ENCODE measurements around the gene C17orf100. TPM values are rescaled to one million over a fixed set of nuclear protein-coding genes. Genes with fewer than 3 reads are reported as not detected.

The C17orf100 gene
- total RNA-seq, 2 donors from 2014 or later, result 3.3 to 6.2 TPM

DNA sequence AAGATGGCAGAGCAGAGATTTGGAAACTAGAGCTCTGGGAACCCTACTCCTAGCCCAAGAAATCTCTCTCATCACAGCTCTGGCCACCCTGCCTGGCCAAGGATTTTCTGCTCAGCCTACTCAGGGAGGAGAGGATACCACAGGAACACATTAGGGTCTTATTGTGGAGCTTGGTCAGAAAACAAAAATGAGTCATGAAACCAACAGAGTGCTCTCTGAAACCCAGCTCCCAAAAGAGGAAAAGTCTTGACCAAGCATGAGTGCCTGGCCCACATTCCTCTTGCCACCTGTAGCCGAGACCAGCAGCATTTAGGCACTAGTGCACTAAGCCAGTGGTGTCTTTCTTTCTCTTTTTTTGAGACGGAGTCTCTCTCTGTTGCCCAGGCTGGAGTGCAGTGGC, 43.5 kb downstream of the C17orf100 start:
- intact Hi-C loops (cut with DNase I), result no loop called here
- 72 to 94% methylated on average over 2 of the region's 2 CpGs for WGBS, 2 donors
- no peaks in the 10 kb centered on the region for H3K9me3 ChIP-seq
- H3K27ac ChIP-seq, result no peak overlapping the region
- DNase-seq (no peak), ATAC-seq (no peak)
- no peak for TF ChIP-seq POLR2A (IDR thresholded peaks at IDR 0.05)
- TF ChIP-seq, protein P1, sequence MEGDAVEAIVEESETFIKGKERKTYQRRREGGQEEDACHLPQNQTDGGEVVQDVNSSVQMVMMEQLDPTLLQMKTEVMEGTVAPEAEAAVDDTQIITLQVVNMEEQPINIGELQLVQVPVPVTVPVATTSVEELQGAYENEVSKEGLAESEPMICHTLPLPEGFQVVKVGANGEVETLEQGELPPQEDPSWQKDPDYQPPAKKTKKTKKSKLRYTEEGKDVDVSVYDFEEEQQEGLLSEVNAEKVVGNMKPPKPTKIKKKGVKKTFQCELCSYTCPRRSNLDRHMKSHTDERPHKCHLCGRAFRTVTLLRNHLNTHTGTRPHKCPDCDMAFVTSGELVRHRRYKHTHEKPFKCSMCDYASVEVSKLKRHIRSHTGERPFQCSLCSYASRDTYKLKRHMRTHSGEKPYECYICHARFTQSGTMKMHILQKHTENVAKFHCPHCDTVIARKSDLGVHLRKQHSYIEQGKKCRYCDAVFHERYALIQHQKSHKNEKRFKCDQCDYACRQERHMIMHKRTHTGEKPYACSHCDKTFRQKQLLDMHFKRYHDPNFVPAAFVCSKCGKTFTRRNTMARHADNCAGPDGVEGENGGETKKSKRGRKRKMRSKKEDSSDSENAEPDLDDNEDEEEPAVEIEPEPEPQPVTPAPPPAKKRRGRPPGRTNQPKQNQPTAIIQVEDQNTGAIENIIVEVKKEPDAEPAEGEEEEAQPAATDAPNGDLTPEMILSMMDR (IDR thresholded peaks at IDR 0.05), result no peak
- H3K27me3 ChIP-seq, result no peaks in the 10 kb centered on the region
- H3K36me3 ChIP-seq (replicated peaks in 1 of 2; ENCODE audit: insufficient read depth in 1 of 2, low read depth in 2 of 2), result no peaks in the 10 kb centered on the region
- peaks cover 4% of the 10 kb centered on the region for H3K4me1 ChIP-seq
- no peak overlapping the region for H3K4me3 ChIP-seq

DNA sequence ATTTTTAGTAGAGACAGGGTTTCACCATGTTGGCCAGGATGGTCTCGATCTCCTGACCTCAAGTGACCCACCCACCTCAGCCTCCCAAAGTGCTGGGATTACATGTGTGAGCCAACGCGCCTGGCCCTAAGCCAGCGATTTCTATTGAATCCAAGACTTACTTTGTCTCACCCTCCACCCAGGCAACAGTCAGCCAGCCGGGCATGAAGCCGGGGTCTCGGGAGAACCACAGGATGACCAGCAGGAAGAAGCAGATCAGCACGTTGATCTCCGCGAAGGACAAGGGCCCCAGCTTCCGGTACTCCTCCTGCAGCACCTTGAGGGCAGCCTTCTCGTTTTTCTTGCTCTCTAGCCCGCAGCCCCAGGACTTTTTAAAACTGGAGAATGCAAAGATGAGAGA, 44.0 kb downstream of the C17orf100 start:
- ATAC-seq, result no peak
- 70 to 76% methylated on average over 13 of the region's 13 CpGs for WGBS, 2 donors
- no peak for TF ChIP-seq POLR2A (IDR thresholded peaks at IDR 0.05)
- TF ChIP-seq, protein P1 (IDR thresholded peaks at IDR 0.05), result no peak
- intact Hi-C loops (cut with DNase I), result no loop called here
- no peak for DNase-seq
- no peaks in the 10 kb centered on the region for H3K9me3 ChIP-seq
- no peak overlapping the region for H3K27ac ChIP-seq
- H3K4me3 ChIP-seq, result no peak overlapping the region
- no peaks in the 10 kb centered on the region for H3K36me3 ChIP-seq (replicated peaks in 1 of 2; ENCODE audit: insufficient read depth in 1 of 2, low read depth in 2 of 2)
- H3K4me1 ChIP-seq, result peaks cover 9% of the 10 kb centered on the region
- no peaks in the 10 kb centered on the region for H3K27me3 ChIP-seq

DNA sequence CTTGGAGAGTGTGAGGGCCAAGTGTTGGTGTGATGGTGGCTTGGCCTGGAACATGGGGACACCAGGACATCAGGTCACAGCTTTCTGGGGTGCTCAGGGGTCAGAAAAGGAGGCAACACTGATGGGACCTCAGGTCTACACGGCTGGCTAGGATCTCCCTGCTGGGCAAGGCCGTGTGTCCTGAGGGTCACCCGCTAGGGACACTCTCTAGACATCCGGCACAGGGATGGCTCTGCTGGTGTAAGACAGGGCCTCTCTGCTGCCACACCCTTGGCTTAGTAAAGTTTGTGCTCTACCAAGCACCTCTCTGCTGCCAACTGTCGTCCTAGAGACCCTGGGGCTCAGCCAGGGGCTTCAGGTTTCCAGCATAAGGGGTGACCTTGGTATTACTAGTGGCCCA, 45.3 kb downstream of the C17orf100 start:
- no peaks in the 10 kb centered on the region for H3K36me3 ChIP-seq (replicated peaks in 1 of 2; ENCODE audit: insufficient read depth in 1 of 2, low read depth in 2 of 2)
- WGBS, 2 donors, result 80 to 82% methylated on average over 3 to 5 of the region's 5 CpGs
- H3K9me3 ChIP-seq, result no peaks in the 10 kb centered on the region
- H3K4me3 ChIP-seq, result no peak overlapping the region
- no peak for ATAC-seq
- DNase-seq, result no peak
- TF ChIP-seq, protein P1 (IDR thresholded peaks at IDR 0.05), result no peak
- no peak for TF ChIP-seq POLR2A (IDR thresholded peaks at IDR 0.05)
- no peak overlapping the region for H3K27ac ChIP-seq
- peaks cover 9% of the 10 kb centered on the region for H3K4me1 ChIP-seq
- intact Hi-C loops (cut with DNase I), result no loop called here
- no peaks in the 10 kb centered on the region for H3K27me3 ChIP-seq

DNA sequence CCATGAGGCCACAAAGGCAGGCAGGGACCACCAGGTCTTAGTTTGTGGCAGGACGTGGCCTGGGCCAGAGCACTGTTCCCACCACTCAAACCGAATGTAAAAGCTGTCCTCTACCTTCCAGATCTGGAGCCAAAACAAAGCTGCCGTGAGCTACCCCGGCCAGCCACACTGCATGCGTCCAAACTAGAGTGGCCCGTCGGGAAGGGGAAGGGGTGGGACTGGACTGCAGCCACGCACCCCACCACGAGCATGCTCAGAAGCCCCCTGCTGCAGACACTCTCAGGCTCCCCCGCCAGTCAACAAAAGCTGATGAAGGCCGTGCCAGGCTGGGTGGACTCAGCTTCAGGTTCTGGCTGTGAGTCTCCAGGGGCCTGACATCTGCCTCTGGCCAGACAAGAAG, 46.4 kb downstream of the C17orf100 start:
- Histone ChIP-seq H3K9me3 (no peaks in the 10 kb centered on the region), H3K4me3 (no peak overlapping the region), H3K4me1 (peaks cover 9% of the 10 kb centered on the region), H3K27ac (no peak overlapping the region), H3K36me3 (replicated peaks in 1 of 2; ENCODE audit: insufficient read depth in 1 of 2, low read depth in 2 of 2) (no peaks in the 10 kb centered on the region), H3K27me3 (no peaks in the 10 kb centered on the region)
- 77% methylated on average over 9 of the region's 11 CpGs; no CpG with 5 or more reads in 1 of the 2 donors for WGBS, 2 donors
- no peak for ATAC-seq
- intact Hi-C loops (cut with DNase I), result no loop called here
- no peak for TF ChIP-seq POLR2A (IDR thresholded peaks at IDR 0.05)
- TF ChIP-seq, protein P1 (IDR thresholded peaks at IDR 0.05), result no peak
- no peak for DNase-seq
